ENCODE measurements around the gene RUBCNL.

The RUBCNL gene

GRCh38 chr13:46359714-46360113 lies 27.3 kb downstream of the RUBCNL start:
- DNase-seq (ENCODE audit: low spot score) = no peak
- TF ChIP-seq, protein P1, sequence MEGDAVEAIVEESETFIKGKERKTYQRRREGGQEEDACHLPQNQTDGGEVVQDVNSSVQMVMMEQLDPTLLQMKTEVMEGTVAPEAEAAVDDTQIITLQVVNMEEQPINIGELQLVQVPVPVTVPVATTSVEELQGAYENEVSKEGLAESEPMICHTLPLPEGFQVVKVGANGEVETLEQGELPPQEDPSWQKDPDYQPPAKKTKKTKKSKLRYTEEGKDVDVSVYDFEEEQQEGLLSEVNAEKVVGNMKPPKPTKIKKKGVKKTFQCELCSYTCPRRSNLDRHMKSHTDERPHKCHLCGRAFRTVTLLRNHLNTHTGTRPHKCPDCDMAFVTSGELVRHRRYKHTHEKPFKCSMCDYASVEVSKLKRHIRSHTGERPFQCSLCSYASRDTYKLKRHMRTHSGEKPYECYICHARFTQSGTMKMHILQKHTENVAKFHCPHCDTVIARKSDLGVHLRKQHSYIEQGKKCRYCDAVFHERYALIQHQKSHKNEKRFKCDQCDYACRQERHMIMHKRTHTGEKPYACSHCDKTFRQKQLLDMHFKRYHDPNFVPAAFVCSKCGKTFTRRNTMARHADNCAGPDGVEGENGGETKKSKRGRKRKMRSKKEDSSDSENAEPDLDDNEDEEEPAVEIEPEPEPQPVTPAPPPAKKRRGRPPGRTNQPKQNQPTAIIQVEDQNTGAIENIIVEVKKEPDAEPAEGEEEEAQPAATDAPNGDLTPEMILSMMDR (IDR thresholded peaks at IDR 0.05; ENCODE audit: extremely low read depth, missing control alignments) = no peak

DNA sequence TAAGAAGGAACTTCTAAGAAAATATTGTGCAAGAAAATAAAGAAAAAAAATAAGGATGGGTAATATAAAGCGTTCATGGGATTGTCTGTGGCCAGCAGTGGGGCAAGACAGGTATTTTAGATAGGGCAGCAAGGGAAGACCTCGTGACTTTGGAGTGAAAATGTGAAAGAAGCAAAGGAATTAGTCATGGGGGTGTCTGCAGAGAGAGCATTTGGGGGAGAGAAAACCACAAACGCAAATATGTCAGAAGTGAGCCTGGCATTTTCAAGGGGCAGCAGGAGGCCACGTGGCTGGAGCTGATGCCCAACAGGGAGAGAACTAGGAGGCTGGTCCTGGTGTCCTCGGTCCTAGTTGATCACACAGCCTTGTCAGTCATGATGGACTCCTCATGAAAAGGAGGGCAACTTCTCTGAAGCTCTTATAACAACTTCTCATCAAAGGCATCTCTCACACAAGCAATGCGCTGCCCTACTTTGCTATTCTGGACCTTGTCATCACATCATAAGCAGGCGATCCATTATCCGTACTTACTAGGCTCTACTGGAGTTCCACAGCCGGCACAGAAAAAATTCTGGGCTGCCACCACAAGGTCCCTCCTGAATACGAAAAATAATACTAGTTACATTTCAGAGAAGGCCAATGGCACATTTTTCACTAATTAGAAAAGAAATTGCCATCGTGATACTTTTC lies 31.0 kb downstream of the RUBCNL start:
- no peak for DNase-seq (ENCODE audit: low spot score)
- TF ChIP-seq, protein P1 (IDR thresholded peaks at IDR 0.05; ENCODE audit: extremely low read depth, missing control alignments) = no peak

DNA sequence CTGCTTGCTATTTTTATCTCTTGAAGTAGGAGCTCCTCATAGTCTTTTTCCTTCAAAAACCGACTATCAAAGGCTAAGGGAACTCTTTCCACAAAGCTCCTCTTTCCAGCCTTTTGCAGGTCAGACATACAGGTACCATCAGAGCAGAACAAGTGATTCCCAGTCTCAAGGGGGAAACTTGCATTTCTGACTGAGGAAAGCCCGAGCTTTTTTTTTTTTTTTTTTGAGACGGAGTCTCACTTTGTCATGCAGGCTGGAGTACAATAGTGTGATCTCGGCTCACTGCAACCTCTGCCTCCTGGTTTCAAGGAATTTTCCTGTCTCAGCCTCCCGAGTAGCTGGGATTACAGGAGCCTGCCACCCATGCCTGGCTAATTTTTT lies 32.0 kb downstream of the RUBCNL start:
- no peak for DNase-seq (ENCODE audit: low spot score)
- TF ChIP-seq, protein P1 (IDR thresholded peaks at IDR 0.05; ENCODE audit: extremely low read depth, missing control alignments) = no peak

GRCh38 chr13:46354156-46355087 lies 32.6 kb downstream of the RUBCNL start:
- TF ChIP-seq, protein P1 (IDR thresholded peaks at IDR 0.05; ENCODE audit: extremely low read depth, missing control alignments) = no peak
- DNase-seq (ENCODE audit: low spot score) = no peak

DNA sequence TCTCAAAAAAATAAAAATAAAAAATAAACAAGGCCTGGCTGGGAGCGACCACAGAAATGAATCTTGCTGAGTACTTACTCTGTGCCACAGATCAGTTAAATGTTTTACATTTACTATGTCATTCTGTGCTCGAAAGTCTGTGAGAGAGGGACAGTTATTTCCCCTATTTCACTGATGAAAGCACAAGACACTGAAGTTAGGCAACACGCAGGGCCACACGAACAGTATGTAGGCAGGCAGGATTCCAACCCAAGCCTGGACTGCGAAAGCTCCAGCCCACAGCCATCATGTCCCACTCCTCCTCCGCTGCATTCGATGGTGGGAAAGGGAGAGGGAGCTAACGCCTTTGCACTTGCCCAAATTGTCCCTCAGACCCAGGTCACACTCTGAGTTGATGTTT lies 34.2 kb downstream of the RUBCNL start:
- DNase-seq (ENCODE audit: low spot score) = no peak
- TF ChIP-seq, protein P1 (IDR thresholded peaks at IDR 0.05; ENCODE audit: extremely low read depth, missing control alignments) = no peak

- no peak for DNase-seq (ENCODE audit: low spot score)
- TF ChIP-seq, protein P1 (IDR thresholded peaks at IDR 0.05; ENCODE audit: extremely low read depth, missing control alignments) = no peak
Observed at GRCh38 chr13:46350003-46350402, 37.0 kb downstream of the RUBCNL start.

DNA sequence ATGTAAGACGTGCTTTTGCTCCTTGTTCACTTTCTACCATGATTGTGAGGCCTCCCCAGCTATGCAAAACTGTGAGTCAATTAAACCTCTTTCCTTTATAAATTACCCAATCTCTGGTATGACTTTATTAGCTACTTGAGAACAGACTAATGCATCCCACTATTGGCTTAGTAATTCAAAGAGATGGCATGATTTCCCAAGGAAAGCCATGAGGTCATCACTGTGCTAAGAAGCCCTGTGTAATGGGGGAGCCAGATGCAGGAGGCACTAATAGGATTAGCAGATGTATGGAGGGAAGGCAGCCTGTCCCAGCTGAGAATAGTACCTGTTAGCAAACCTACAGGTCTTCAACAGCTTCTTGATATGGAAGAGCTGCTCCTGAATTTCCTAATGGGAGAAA lies 38.1 kb downstream of the RUBCNL start:
- DNase-seq (ENCODE audit: low spot score) = no peak
- TF ChIP-seq, protein P1 (IDR thresholded peaks at IDR 0.05; ENCODE audit: extremely low read depth, missing control alignments) = no peak

Data from GM20000 (cell line).